ENCODE results near the gene STOML1. TPM values are rescaled to one million over a fixed set of nuclear protein-coding genes. Genes with fewer than 3 reads are reported as not detected.

The STOML1 gene
- total RNA-seq: 16.3 TPM
- long read RNA-seq, full-length matches to known transcripts: 16 of 33 reads
- long read RNA-seq, partial matches to known transcripts: 3 of 33 reads
- long read RNA-seq, other reads (novel, unspliced or antisense): 14 of 33 reads

DNA sequence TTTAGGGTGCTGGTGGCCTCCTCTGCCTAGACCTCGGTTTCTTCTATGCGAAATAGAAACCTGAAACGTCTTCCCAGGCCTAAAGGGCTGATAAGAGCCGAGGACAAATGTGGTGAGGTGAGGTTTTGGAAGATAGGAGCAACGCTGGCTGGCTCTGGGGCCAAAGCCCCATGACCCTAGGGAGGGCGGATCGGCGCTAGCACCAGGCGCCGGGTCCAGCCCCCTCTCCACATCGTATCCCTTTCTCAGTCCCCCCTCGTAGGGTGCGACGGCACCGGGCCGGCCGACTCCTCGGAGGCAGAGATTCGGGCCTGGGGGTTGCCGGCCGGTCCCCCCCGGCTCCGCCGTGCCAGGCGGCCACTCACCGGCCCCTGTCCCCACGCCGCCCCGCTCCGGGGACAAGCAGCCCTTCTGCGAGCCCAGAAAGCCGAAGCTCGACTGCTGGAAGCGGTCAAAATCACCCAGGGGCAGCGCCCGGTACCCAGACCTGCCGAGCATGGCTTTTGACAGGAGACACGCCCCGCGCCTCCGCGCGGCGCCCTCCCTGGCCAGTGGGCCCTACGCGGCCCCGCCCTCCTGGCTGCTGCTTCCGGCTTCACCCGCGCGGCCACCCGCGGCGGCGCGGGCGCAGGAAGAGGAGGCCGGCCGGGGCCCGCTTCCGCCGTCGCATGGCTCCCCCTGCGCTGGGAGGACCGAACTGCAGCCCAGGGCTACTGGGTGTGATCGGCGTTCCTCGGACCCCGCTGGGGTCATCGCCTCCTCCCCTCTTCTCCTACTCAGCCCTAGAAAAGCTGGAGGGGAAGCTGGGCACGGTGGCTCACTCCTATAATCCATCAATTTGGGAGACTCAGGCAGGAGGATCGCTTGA lies at the start of gene STOML1:
STOML1 (minus strand) TSS at position 570 of the 868 bp plus-strand sequence; CDS start at position 498, 72 bp downstream.
- intact Hi-C loops (cut with DNase I): loop anchor here (10.0 kb wide), 1 partner anchor 53 kb away; no protein-coding TSS in a partner anchor
- TF ChIP-seq, protein P1, sequence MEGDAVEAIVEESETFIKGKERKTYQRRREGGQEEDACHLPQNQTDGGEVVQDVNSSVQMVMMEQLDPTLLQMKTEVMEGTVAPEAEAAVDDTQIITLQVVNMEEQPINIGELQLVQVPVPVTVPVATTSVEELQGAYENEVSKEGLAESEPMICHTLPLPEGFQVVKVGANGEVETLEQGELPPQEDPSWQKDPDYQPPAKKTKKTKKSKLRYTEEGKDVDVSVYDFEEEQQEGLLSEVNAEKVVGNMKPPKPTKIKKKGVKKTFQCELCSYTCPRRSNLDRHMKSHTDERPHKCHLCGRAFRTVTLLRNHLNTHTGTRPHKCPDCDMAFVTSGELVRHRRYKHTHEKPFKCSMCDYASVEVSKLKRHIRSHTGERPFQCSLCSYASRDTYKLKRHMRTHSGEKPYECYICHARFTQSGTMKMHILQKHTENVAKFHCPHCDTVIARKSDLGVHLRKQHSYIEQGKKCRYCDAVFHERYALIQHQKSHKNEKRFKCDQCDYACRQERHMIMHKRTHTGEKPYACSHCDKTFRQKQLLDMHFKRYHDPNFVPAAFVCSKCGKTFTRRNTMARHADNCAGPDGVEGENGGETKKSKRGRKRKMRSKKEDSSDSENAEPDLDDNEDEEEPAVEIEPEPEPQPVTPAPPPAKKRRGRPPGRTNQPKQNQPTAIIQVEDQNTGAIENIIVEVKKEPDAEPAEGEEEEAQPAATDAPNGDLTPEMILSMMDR (IDR thresholded peaks at IDR 0.05): peak; percentile 98
- H3K27me3 ChIP-seq (ENCODE audit: low read depth): no peaks in the 10 kb centered on the region
- H3K9me3 ChIP-seq: no peaks in the 10 kb centered on the region
- ATAC-seq (peak; percentile 93 to 95), DNase-seq (peak; percentile 97)
- H3K4me1 ChIP-seq: peaks cover 81% of the 10 kb centered on the region
- peak within 1 kb of the TSS; percentile 89 for H3K4me3 ChIP-seq
- H3K36me3 ChIP-seq: no peaks in the 10 kb centered on the region
- H3K27ac ChIP-seq: peak within 1 kb of the TSS; percentile 87

DNA sequence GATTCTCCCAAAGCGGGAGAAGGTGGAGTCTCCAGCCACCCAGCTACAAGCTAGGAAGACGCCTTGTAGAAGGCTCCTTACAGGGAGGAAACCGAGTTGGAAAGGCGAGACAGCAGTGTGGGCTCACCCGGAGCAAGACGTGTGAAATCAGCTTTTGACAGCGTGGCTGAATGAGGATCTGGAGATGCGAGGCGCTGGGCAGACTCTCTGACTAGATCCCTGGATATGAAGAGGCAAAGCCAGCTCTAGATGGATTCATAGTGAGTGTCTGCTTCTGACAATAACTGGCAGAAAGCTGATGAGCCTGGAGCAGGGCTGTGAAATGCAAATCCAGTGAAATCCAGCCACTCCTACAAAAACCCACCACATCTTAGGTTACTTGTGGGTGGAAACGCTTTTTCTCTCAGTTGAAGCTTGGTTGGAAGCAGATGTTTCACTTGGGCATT lies 49.2 kb upstream of the STOML1 start:
- no peaks in the 10 kb centered on the region for H3K27me3 ChIP-seq (ENCODE audit: low read depth)
- ATAC-seq (no peak), DNase-seq (no peak)
- H3K4me1 ChIP-seq: peaks cover 38% of the 10 kb centered on the region
- H3K36me3 ChIP-seq: peaks cover 55% of the 10 kb centered on the region
- intact Hi-C loops (cut with DNase I): loop anchor here (10.0 kb wide), 1 partner anchor 47 kb away; the partner anchor contains the start of genes PML and STOML1
- TF ChIP-seq, protein P1 (IDR thresholded peaks at IDR 0.05): no peak
- no peaks in the 10 kb centered on the region for H3K9me3 ChIP-seq
- H3K4me3 ChIP-seq: no peak overlapping the region
- peak overlapping the region; percentile 67 for H3K27ac ChIP-seq

DNA sequence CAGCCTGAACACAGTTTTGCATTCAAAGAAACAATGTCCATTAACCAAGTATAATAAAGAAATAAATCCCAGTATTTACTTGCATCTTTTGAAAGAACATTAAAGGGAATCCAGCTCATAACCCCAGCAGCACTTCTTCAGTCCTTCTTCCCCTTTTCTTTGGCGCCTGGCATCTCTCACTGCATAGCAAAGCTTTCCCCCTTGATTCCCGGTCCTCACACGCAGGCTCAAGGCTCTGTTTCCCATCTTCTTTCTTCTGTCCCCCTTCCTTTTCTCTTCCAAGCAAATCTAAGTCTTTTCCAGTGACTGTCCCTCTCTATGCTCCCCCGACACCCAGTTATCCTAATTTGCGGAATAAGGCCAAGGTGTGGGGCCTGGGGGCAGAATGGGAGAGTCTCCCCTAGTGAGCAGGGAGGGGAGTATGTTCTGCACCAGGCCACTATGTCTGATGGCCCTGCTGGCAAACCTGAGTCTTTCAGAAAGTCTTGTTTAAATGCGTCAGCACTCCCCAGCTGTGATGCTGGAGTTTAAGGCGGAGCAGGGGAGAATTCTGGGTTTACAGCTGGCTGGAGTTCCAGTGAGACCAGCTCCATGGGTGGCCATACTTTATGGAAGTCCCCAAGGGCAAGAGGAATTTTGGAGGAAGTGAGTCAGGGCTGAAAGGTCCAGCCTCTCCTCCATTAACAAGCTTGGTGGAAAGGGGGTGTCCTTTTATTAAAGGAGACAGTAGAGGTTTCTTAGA lies 48.2 kb upstream of the STOML1 start:
- peak overlapping the region; percentile 67 for H3K27ac ChIP-seq
- no peak overlapping the region for H3K4me3 ChIP-seq
- no peaks in the 10 kb centered on the region for H3K9me3 ChIP-seq
- peaks cover 59% of the 10 kb centered on the region for H3K36me3 ChIP-seq
- no peak for DNase-seq
- H3K4me1 ChIP-seq: peaks cover 41% of the 10 kb centered on the region
- intact Hi-C loops (cut with DNase I): loop anchor here (10.0 kb wide), 1 partner anchor 45 kb away; the partner anchor contains the start of genes PML and STOML1
- ATAC-seq: peak in 1 of 2 donors; percentile 18
- TF ChIP-seq, protein P1 (IDR thresholded peaks at IDR 0.05): no peak
- H3K27me3 ChIP-seq (ENCODE audit: low read depth): no peaks in the 10 kb centered on the region

GRCh38 chr15:74039656-74040010 lies 47.5 kb upstream of the STOML1 start:
- peaks cover 41% of the 10 kb centered on the region for H3K4me1 ChIP-seq
- DNase-seq (no peak), ATAC-seq (no peak)
- no peaks in the 10 kb centered on the region for H3K9me3 ChIP-seq
- peaks cover 59% of the 10 kb centered on the region for H3K36me3 ChIP-seq
- intact Hi-C loops (cut with DNase I): loop anchor here (10.0 kb wide), 1 partner anchor 45 kb away; the partner anchor contains the start of genes PML and STOML1
- TF ChIP-seq, protein P1 (IDR thresholded peaks at IDR 0.05): no peak
- no peaks in the 10 kb centered on the region for H3K27me3 ChIP-seq (ENCODE audit: low read depth)
- no peak overlapping the region for H3K4me3 ChIP-seq
- H3K27ac ChIP-seq: peak overlapping the region; percentile 67

Data from lower lobe of right lung (tissue), 2 donors.